Ishikawa (cell line): ENCODE data around the gene C9orf72.

Experiments used
- CEBPB ChIP-seq: IDR thresholded peaks from 2 replicates; pipeline ENCODE4 v1.6.1; 2012
- CREB1 ChIP-seq: IDR thresholded peaks from 2 replicates; pipeline ENCODE4 v1.6.1; 2012; ENCODE audit warnings: low read depth
- EGR1 ChIP-seq: IDR thresholded peaks from 2 replicates; pipeline ENCODE4 v1.6.1; 2012
- EP300 ChIP-seq: IDR thresholded peaks from 2 replicates; pipeline ENCODE4 v1.6.1; 2012; ENCODE audit warnings: borderline replicate concordance
- FOXM1 ChIP-seq: IDR thresholded peaks from 2 replicates; pipeline ENCODE4 v1.6.1; 2012; ENCODE audit warnings: low read depth, borderline replicate concordance
- RAD21 ChIP-seq: IDR thresholded peaks from 2 replicates; pipeline ENCODE4 v1.6.1; 2012; ENCODE audit warnings: low read depth
- TAF1 ChIP-seq: IDR thresholded peaks from 2 replicates; pipeline ENCODE4 v1.6.1; 2012; ENCODE audit warnings: low read depth, mild to moderate bottlenecking
- TCF12 ChIP-seq: IDR thresholded peaks from 2 replicates; pipeline ENCODE4 v1.6.1; 2012; ENCODE audit warnings: low read depth
- TEAD4 ChIP-seq: IDR thresholded peaks from 2 replicates; pipeline ENCODE4 v1.6.1; 2012
- YY1 ChIP-seq: IDR thresholded peaks from 2 replicates; pipeline ENCODE4 v1.6.1; 2012; ENCODE audit warnings: low read depth
- ZBTB7A ChIP-seq: IDR thresholded peaks from 2 replicates; pipeline ENCODE4 v1.6.1; 2012; ENCODE audit warnings: low read depth
- TF ChIP-seq, protein P1 (sequence below): IDR thresholded peaks from 2 replicates; pipeline ENCODE4 v1.6.1; 2012; ENCODE audit warnings: low read depth, mild to moderate bottlenecking
- TF ChIP-seq, protein P2 (sequence below): IDR thresholded peaks from 2 replicates; pipeline ENCODE4 v1.6.1; 2012

DNA sequence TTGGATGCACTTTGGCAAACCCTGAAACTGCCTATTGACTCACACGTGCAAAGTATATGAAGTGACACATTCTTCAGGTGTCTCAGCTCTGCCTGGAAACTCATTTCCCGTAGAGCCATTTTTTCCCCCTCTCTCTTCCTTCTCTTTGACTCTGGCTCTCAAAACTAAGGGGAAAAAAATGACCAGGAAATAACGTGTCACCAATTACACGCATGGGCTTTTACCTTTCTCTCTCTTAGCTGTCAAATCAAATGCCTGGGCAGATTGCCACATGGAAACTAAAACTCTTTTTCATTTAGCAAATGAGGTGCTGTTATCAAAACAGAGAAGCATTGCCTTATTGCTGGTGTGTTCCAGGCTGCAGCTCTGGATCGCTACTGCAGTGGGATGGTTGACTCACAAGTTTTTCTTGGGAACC, 67.5 kb downstream of the C9orf72 start:
- no peak for TF ChIP-seq YY1
- no peak for TF ChIP-seq EP300
- no peak for TF ChIP-seq TAF1
- TF ChIP-seq TEAD4: no peak
- no peak for TF ChIP-seq ZBTB7A
- TF ChIP-seq FOXM1: no peak
- TF ChIP-seq RAD21: no peak
- no peak for TF ChIP-seq TCF12
- no peak for TF ChIP-seq EGR1
- no peak for TF ChIP-seq CEBPB
- TF ChIP-seq, protein P1, sequence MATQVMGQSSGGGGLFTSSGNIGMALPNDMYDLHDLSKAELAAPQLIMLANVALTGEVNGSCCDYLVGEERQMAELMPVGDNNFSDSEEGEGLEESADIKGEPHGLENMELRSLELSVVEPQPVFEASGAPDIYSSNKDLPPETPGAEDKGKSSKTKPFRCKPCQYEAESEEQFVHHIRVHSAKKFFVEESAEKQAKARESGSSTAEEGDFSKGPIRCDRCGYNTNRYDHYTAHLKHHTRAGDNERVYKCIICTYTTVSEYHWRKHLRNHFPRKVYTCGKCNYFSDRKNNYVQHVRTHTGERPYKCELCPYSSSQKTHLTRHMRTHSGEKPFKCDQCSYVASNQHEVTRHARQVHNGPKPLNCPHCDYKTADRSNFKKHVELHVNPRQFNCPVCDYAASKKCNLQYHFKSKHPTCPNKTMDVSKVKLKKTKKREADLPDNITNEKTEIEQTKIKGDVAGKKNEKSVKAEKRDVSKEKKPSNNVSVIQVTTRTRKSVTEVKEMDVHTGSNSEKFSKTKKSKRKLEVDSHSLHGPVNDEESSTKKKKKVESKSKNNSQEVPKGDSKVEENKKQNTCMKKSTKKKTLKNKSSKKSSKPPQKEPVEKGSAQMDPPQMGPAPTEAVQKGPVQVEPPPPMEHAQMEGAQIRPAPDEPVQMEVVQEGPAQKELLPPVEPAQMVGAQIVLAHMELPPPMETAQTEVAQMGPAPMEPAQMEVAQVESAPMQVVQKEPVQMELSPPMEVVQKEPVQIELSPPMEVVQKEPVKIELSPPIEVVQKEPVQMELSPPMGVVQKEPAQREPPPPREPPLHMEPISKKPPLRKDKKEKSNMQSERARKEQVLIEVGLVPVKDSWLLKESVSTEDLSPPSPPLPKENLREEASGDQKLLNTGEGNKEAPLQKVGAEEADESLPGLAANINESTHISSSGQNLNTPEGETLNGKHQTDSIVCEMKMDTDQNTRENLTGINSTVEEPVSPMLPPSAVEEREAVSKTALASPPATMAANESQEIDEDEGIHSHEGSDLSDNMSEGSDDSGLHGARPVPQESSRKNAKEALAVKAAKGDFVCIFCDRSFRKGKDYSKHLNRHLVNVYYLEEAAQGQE: no peak
- TF ChIP-seq, protein P2, sequence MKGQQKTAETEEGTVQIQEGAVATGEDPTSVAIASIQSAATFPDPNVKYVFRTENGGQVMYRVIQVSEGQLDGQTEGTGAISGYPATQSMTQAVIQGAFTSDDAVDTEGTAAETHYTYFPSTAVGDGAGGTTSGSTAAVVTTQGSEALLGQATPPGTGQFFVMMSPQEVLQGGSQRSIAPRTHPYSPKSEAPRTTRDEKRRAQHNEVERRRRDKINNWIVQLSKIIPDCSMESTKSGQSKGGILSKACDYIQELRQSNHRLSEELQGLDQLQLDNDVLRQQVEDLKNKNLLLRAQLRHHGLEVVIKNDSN: no peak
- TF ChIP-seq CREB1: no peak
